Measurements from ENCODE around the gene PRDM16. TPM values are rescaled to one million over a fixed set of nuclear protein-coding genes. Genes with fewer than 3 reads are reported as not detected.

PRDM16 gene
- total and polyA plus RNA-seq, 2 of the 4 experiments (the other 2 are of a cell fraction): 0.02 TPM; not detected in 1

DNA sequence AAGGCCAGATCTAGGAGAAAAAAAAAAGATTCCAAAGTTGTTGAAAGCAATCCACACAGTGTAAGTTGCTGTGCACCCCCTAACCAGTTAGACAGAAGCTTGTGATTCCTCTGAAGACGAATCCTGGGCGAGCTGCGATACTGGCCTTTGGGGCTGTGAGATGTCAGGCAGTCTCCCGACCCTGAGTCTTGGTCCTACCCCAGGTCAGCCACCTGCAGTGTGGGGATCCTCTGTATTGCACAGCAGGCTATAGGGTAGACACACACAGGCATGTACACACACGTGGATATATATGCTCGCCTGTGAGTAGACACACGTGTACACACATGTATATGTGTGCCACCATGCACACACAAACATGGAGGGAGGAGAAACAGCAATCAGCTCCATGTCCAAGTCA is 34.8 kb upstream of the PRDM16 start:
- H2AK9ac ChIP-seq (replicated peaks; ENCODE audit: low read depth, low read length, poor library complexity): no peak overlapping the region
- no peaks in the 10 kb centered on the region for H3K79me1 ChIP-seq (ENCODE audit: low read depth in 1 of 2, low read length in 2 of 2)
- H3K4me3 ChIP-seq (ENCODE audit: insufficient read depth, low read depth, low read length): no peak overlapping the region
- no peaks in the 10 kb centered on the region for H3K36me3 ChIP-seq (ENCODE audit: control insufficient read depth, insufficient read depth, low read length)
- H3K14ac ChIP-seq (replicated peaks; ENCODE audit: low read depth, low read length): no peak overlapping the region
- H3K9ac ChIP-seq (ENCODE audit: low read depth, low read length): no peak overlapping the region
- H2BK120ac ChIP-seq (ENCODE audit: low read depth, low read length): no peak overlapping the region
- no peaks in the 10 kb centered on the region for H3K27me3 ChIP-seq (ENCODE audit: control insufficient read depth, insufficient read depth, low read length)
- no peak overlapping the region for H2AFZ ChIP-seq (replicated peaks; ENCODE audit: low read length, poor library complexity)
- ChIA-PET CTCF (no interaction called here), POLR2A (ENCODE audit: unreplicated experiment) (no interaction called here)
- intact Hi-C loops (cut with micrococcal nuclease) (no loop called here), in situ Hi-C loops (cut with MboI; ENCODE audit: low sequenced_read_pairs) (no loop called here), dilution Hi-C loops (cut with HindIII; ENCODE audit: low sequenced_read_pairs, unreplicated experiment) (no loop called here)
- H2BK20ac ChIP-seq (ENCODE audit: low read depth, low read length): no peak overlapping the region
- H3K27ac ChIP-seq (ENCODE audit: insufficient read depth, low read length): no peak overlapping the region
- H2BK5ac ChIP-seq (ENCODE audit: low read depth, low read length, poor library complexity, severe bottlenecking): no peak overlapping the region
- no peak overlapping the region for H4K91ac ChIP-seq (ENCODE audit: insufficient read depth, low read depth, low read length)
- no peak overlapping the region for H2AK5ac ChIP-seq (ENCODE audit: low read depth, low read length)
- H3K9me3 ChIP-seq (ENCODE audit: control insufficient read depth, insufficient read depth, low read length): peaks cover 54% of the 10 kb centered on the region
- H4K20me1 ChIP-seq (ENCODE audit: insufficient read depth, low read length): no peaks in the 10 kb centered on the region
- H3K9me1 ChIP-seq (ENCODE audit: insufficient read depth, low read length): no peaks in the 10 kb centered on the region
- ATAC-seq (ENCODE audit: low read depth) (no peak), DNase-seq (no peak)
- H3K56ac ChIP-seq (ENCODE audit: extremely low read depth, insufficient read depth, low read length): no peak overlapping the region
- no peak overlapping the region for H3K4me2 ChIP-seq (ENCODE audit: low read depth, low read length)
- no peaks in the 10 kb centered on the region for H3K4me1 ChIP-seq (ENCODE audit: control insufficient read depth, insufficient read depth, low read length)
- TF ChIP-seq FOS (IDR thresholded peaks at IDR 0.05; ENCODE audit: low read depth, low read length) (no peak), RFX5 (IDR thresholded peaks at IDR 0.05; ENCODE audit: low read depth, low read length) (no peak), CEBPB (IDR thresholded peaks at IDR 0.05; ENCODE audit: low read depth, low read length) (no peak)
- TF ChIP-seq, protein P1, sequence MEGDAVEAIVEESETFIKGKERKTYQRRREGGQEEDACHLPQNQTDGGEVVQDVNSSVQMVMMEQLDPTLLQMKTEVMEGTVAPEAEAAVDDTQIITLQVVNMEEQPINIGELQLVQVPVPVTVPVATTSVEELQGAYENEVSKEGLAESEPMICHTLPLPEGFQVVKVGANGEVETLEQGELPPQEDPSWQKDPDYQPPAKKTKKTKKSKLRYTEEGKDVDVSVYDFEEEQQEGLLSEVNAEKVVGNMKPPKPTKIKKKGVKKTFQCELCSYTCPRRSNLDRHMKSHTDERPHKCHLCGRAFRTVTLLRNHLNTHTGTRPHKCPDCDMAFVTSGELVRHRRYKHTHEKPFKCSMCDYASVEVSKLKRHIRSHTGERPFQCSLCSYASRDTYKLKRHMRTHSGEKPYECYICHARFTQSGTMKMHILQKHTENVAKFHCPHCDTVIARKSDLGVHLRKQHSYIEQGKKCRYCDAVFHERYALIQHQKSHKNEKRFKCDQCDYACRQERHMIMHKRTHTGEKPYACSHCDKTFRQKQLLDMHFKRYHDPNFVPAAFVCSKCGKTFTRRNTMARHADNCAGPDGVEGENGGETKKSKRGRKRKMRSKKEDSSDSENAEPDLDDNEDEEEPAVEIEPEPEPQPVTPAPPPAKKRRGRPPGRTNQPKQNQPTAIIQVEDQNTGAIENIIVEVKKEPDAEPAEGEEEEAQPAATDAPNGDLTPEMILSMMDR (conservative IDR thresholded peaks at IDR 0.05; ENCODE audit: low read depth, low read length): no peak
- H2BK15ac ChIP-seq (ENCODE audit: low read depth, low read length): no peak overlapping the region
- H3K23ac ChIP-seq (ENCODE audit: low read depth, low read length): no peak overlapping the region
- no peak overlapping the region for H3K4ac ChIP-seq (ENCODE audit: low read depth, low read length)
- no TSS peak for BruUV-seq (replicated peaks)
- WGBS, 2 experiments (ENCODE audit: extremely low coverage in 2 of 2, insufficient read length in 1 of 2): no CpG with 5 or more reads among the region's 7 CpGs
- H4K5ac ChIP-seq (ENCODE audit: low read depth, low read length): no peak overlapping the region
- no peak overlapping the region for H3K18ac ChIP-seq (ENCODE audit: low read depth, low read length)
- no peak overlapping the region for H4K8ac ChIP-seq (ENCODE audit: low read depth in 2 of 2, low read length in 2 of 2)
